DOHH2 (cell line): Measurements from ENCODE around the gene KDM3A.

Source experiments
- H3F3A ChIP-seq: fragments of 200-600 bp; sonication (generic), shearing (Covaris generic); 2 replicates; pipeline ENCODE4 v1.6.0; 2016; ENCODE audit warnings: antibody characterized with exemption, mild to moderate bottlenecking; ENCODE audit not compliant: control insufficient read depth, insufficient read depth
- H3K27ac ChIP-seq: fragments of 200-600 bp; sonication (generic); 2 replicates; pipeline ENCODE4 v1.5.1; 2014; ENCODE audit warnings: low read depth, mild to moderate bottlenecking, low read length, moderate library complexity
- H3K27me3 ChIP-seq: fragments of 200-600 bp; sonication (generic); 2 replicates; pipeline ENCODE4 v1.6.1; 2014; ENCODE audit warnings: mild to moderate bottlenecking, low read length, mixed read lengths; ENCODE audit not compliant: control insufficient read depth
- H3K36me3 ChIP-seq: fragments of 200-600 bp; sonication (generic); 2 replicates; pipeline ENCODE4 v1.6.1; 2014; ENCODE audit warnings: mild to moderate bottlenecking, low read length, moderate library complexity, mixed read lengths; ENCODE audit not compliant: control insufficient read depth
- H3K4me1 ChIP-seq: fragments of 200-600 bp; sonication (generic); 2 replicates; pipeline ENCODE4 v1.6.1; 2014; ENCODE audit warnings: mild to moderate bottlenecking, low read length, mixed read lengths; ENCODE audit not compliant: control insufficient read depth
- H3K4me2 ChIP-seq: fragments of 200-600 bp; sonication (generic); 2 replicates; pipeline ENCODE4 v1.6.0; 2014; ENCODE audit warnings: mild to moderate bottlenecking, low read length, moderate library complexity
- H3K4me3 ChIP-seq: fragments of 200-600 bp; sonication (generic); 2 replicates; pipeline ENCODE4 v1.5.1; 2014; ENCODE audit warnings: mild to moderate bottlenecking, low read length, mixed read lengths
- H3K79me2 ChIP-seq: fragments of 200-600 bp; sonication (generic); 2 replicates; pipeline ENCODE4 v1.6.1; 2014; ENCODE audit warnings: mild to moderate bottlenecking, low read length, mixed read lengths; ENCODE audit not compliant: control insufficient read depth
- H3K9me2 ChIP-seq: fragments of 200-600 bp; sonication (generic); replicated peaks from 2 replicates; pipeline ENCODE4 v1.6.1; 2014; ENCODE audit warnings: mild to moderate bottlenecking, low read length, mixed read lengths; ENCODE audit not compliant: control insufficient read depth
- H3K9me3 ChIP-seq: fragments of 200-600 bp; sonication (generic); 2 replicates; pipeline ENCODE4 v1.6.1; 2014; ENCODE audit warnings: antibody characterized with exemption, low read length, mixed read lengths; ENCODE audit not compliant: control insufficient read depth, insufficient read depth
- H4K20me1 ChIP-seq: fragments of 200-600 bp; sonication (generic); 2 replicates; pipeline ENCODE4 v1.6.0; 2014; ENCODE audit warnings: low read depth, mild to moderate bottlenecking, antibody characterized with exemption, low read length, moderate library complexity; ENCODE audit not compliant: control insufficient read depth, insufficient read depth
- CTCF ChIP-seq: fragments of 200-600 bp; sonication (generic); IDR thresholded peaks from one replicate; pipeline ENCODE4 v1.5.1; 2014; ENCODE audit warnings: antibody characterized with exemption, mild to moderate bottlenecking, low read depth, low read length; ENCODE audit not compliant: poor library complexity, severe bottlenecking
- EZH2phosphoT487 ChIP-seq: fragments of 200-600 bp; sonication (generic); IDR thresholded peaks from 2 replicates; pipeline ENCODE4 v1.6.1; 2017; ENCODE audit warnings: borderline replicate concordance, mild to moderate bottlenecking, antibody characterized with exemption, low read length, moderate library complexity, mixed read lengths

Gene KDM3A

GRCh38 chr2:86476092-86476491 lies 34.9 kb downstream of the KDM3A start:
- Histone ChIP-seq H3K4me2 (no peak overlapping the region), H3K79me2 (no peaks in the 10 kb centered on the region), H3K27ac (no peak overlapping the region), H3F3A (no peaks in the 10 kb centered on the region), H3K4me1 (no peaks in the 10 kb centered on the region), H4K20me1 (no peaks in the 10 kb centered on the region), H3K36me3 (peaks cover 92% of the 10 kb centered on the region), H3K27me3 (no peaks in the 10 kb centered on the region), H3K9me2 (no peaks in the 10 kb centered on the region), H3K9me3 (no peaks in the 10 kb centered on the region), H3K4me3 (no peak overlapping the region)
- TF ChIP-seq EZH2phosphoT487 (no peak), CTCF (no peak)

- no peaks in the 10 kb centered on the region for H3K27me3 ChIP-seq
- no peaks in the 10 kb centered on the region for H3F3A ChIP-seq
- H3K36me3 ChIP-seq: peaks cover 94% of the 10 kb centered on the region
- no peaks in the 10 kb centered on the region for H3K9me2 ChIP-seq
- H3K79me2 ChIP-seq: no peaks in the 10 kb centered on the region
- H3K4me2 ChIP-seq: no peak overlapping the region
- no peaks in the 10 kb centered on the region for H3K9me3 ChIP-seq
- no peak overlapping the region for H3K4me3 ChIP-seq
- H3K27ac ChIP-seq: no peak overlapping the region
- no peaks in the 10 kb centered on the region for H3K4me1 ChIP-seq
- TF ChIP-seq EZH2phosphoT487: no peak
- no peak for TF ChIP-seq CTCF
- no peaks in the 10 kb centered on the region for H4K20me1 ChIP-seq
Measured at GRCh38 chr2:86476918-86477317, 35.7 kb downstream of the KDM3A start.

GRCh38 chr2:86477349-86477748 lies 36.2 kb downstream of the KDM3A start:
- Histone ChIP-seq H3K4me3 (no peak overlapping the region), H3K36me3 (peaks cover 94% of the 10 kb centered on the region), H3K27me3 (no peaks in the 10 kb centered on the region), H3K4me1 (no peaks in the 10 kb centered on the region), H3K4me2 (no peak overlapping the region), H3K9me3 (no peaks in the 10 kb centered on the region), H3K79me2 (no peaks in the 10 kb centered on the region), H3K9me2 (no peaks in the 10 kb centered on the region), H4K20me1 (no peaks in the 10 kb centered on the region), H3K27ac (no peak overlapping the region), H3F3A (no peaks in the 10 kb centered on the region)
- no peak for TF ChIP-seq EZH2phosphoT487
- TF ChIP-seq CTCF: no peak

- H4K20me1 ChIP-seq: no peaks in the 10 kb centered on the region
- H3K27me3 ChIP-seq: no peaks in the 10 kb centered on the region
- H3K36me3 ChIP-seq: peaks cover 95% of the 10 kb centered on the region
- no peaks in the 10 kb centered on the region for H3K79me2 ChIP-seq
- H3K27ac ChIP-seq: no peak overlapping the region
- no peak overlapping the region for H3K4me3 ChIP-seq
- H3K9me2 ChIP-seq: no peaks in the 10 kb centered on the region
- H3K9me3 ChIP-seq: no peaks in the 10 kb centered on the region
- no peak overlapping the region for H3K4me2 ChIP-seq
- no peaks in the 10 kb centered on the region for H3K4me1 ChIP-seq
- TF ChIP-seq EZH2phosphoT487 (no peak), CTCF (no peak)
- no peaks in the 10 kb centered on the region for H3F3A ChIP-seq
Measured at GRCh38 chr2:86480105-86480504, 38.9 kb downstream of the KDM3A start.
